IPS-18a (cell line): ENCODE results near the gene RYR3.

Experiments used
- H3K27ac ChIP-seq: one replicate; pipeline ENCODE4 v1.5.1; 2013; ENCODE audit warnings: low read length
- H3K27me3 ChIP-seq: one replicate; pipeline ENCODE4 v1.6.1; 2013; ENCODE audit warnings: mild to moderate bottlenecking, low read length; ENCODE audit not compliant: control insufficient read depth, insufficient read depth
- H3K36me3 ChIP-seq: one replicate; pipeline ENCODE4 v1.6.1; 2013; ENCODE audit warnings: low read depth, low read length; ENCODE audit not compliant: control insufficient read depth
- H3K4me1 ChIP-seq: one replicate; pipeline ENCODE4 v1.6.1; 2013; ENCODE audit warnings: low read depth, low read length; ENCODE audit not compliant: control insufficient read depth
- H3K4me3 ChIP-seq: one replicate; pipeline ENCODE4 v1.5.1; 2013; ENCODE audit warnings: low read length
- H3K9ac ChIP-seq: one replicate; pipeline ENCODE4 v1.6.1; 2013; ENCODE audit warnings: mild to moderate bottlenecking, low read length, moderate library complexity
- H3K9me3 ChIP-seq: one replicate; pipeline ENCODE4 v1.6.1; 2013; ENCODE audit warnings: low read depth, low read length; ENCODE audit not compliant: control insufficient read depth

The RYR3 gene

DNA sequence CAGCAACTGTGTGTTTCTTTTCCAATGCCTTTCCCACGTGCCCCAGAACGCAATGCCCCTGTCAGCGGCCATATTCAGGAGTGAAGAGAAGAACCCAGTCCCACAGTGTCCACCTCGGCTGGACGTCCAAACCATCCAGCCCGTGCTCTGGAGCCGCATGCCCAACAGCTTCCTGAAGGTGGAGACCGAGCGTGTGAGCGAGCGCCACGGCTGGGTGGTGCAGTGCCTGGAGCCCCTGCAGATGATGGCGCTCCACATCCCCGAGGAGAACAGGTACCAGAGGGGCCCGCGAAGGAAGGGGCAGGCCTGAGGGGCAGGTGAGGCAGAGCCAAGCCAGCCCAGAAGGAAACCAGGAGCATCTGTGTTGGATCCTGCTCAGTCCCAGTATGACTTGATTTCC lies 349.4 kb downstream of the RYR3 start:
- Histone ChIP-seq H3K9me3 (no peaks in the 10 kb centered on the region), H3K36me3 (no peaks in the 10 kb centered on the region), H3K9ac (no peak overlapping the region), H3K27ac (no peak overlapping the region), H3K4me3 (no peak overlapping the region), H3K4me1 (no peaks in the 10 kb centered on the region), H3K27me3 (no peaks in the 10 kb centered on the region)

GRCh38 chr15:33662014-33662413 lies 351.2 kb downstream of the RYR3 start:
- Histone ChIP-seq H3K27me3 (no peaks in the 10 kb centered on the region), H3K9ac (no peak overlapping the region), H3K4me1 (no peaks in the 10 kb centered on the region), H3K4me3 (no peak overlapping the region), H3K9me3 (no peaks in the 10 kb centered on the region), H3K36me3 (no peaks in the 10 kb centered on the region), H3K27ac (no peak overlapping the region)

GRCh38 chr15:33664947-33665346 lies 354.2 kb downstream of the RYR3 start:
- H3K27me3 ChIP-seq = no peaks in the 10 kb centered on the region
- H3K4me3 ChIP-seq = no peak overlapping the region
- no peak overlapping the region for H3K9ac ChIP-seq
- no peak overlapping the region for H3K27ac ChIP-seq
- H3K9me3 ChIP-seq = no peaks in the 10 kb centered on the region
- H3K36me3 ChIP-seq = no peaks in the 10 kb centered on the region
- no peaks in the 10 kb centered on the region for H3K4me1 ChIP-seq

- Histone ChIP-seq H3K4me1 (no peaks in the 10 kb centered on the region), H3K36me3 (no peaks in the 10 kb centered on the region), H3K9me3 (no peaks in the 10 kb centered on the region), H3K27me3 (no peaks in the 10 kb centered on the region), H3K27ac (no peak overlapping the region), H3K4me3 (no peak overlapping the region), H3K9ac (no peak overlapping the region)
These were observed 359.8 kb downstream of the RYR3 start for GRCh38 chr15:33670567-33670966.

- no peak overlapping the region for H3K9ac ChIP-seq
- H3K9me3 ChIP-seq = no peaks in the 10 kb centered on the region
- no peak overlapping the region for H3K27ac ChIP-seq
- no peaks in the 10 kb centered on the region for H3K27me3 ChIP-seq
- H3K36me3 ChIP-seq = no peaks in the 10 kb centered on the region
- no peaks in the 10 kb centered on the region for H3K4me1 ChIP-seq
- H3K4me3 ChIP-seq = no peak overlapping the region
These were observed 360.7 kb downstream of the RYR3 start for GRCh38 chr15:33671456-33671855.

DNA sequence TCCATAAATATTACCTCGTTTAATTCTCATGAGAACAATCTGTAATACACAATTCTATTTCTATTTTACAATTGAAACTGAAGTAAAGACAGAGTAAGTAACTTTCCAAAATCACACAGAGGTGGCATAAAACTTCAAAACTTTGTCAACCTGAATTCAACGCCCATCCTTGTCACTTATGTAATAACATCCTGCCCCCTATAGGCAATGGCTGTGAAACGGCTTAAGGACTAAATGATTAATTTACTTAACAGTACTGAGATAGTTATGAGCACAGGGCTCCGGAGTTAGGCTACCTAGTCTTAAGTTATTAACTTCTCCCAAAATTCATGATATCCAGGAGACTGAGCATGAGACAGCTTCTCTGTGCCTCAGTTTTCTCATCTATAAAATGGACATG lies 364.5 kb downstream of the RYR3 start:
- H3K4me3 ChIP-seq = no peak overlapping the region
- H3K36me3 ChIP-seq = no peaks in the 10 kb centered on the region
- H3K9me3 ChIP-seq = no peaks in the 10 kb centered on the region
- H3K9ac ChIP-seq = no peak overlapping the region
- no peaks in the 10 kb centered on the region for H3K4me1 ChIP-seq
- H3K27ac ChIP-seq = no peak overlapping the region
- H3K27me3 ChIP-seq = no peaks in the 10 kb centered on the region

GRCh38 chr15:33677238-33677830 lies 366.6 kb downstream of the RYR3 start:
- H3K27me3 ChIP-seq = no peaks in the 10 kb centered on the region
- no peak overlapping the region for H3K9ac ChIP-seq
- no peaks in the 10 kb centered on the region for H3K9me3 ChIP-seq
- H3K4me3 ChIP-seq = no peak overlapping the region
- no peaks in the 10 kb centered on the region for H3K4me1 ChIP-seq
- no peak overlapping the region for H3K27ac ChIP-seq
- no peaks in the 10 kb centered on the region for H3K36me3 ChIP-seq

GRCh38 chr15:33678176-33678575 lies 367.4 kb downstream of the RYR3 start:
- no peak overlapping the region for H3K4me3 ChIP-seq
- no peaks in the 10 kb centered on the region for H3K9me3 ChIP-seq
- H3K36me3 ChIP-seq = no peaks in the 10 kb centered on the region
- H3K4me1 ChIP-seq = no peaks in the 10 kb centered on the region
- H3K27ac ChIP-seq = no peak overlapping the region
- H3K9ac ChIP-seq = no peak overlapping the region
- no peaks in the 10 kb centered on the region for H3K27me3 ChIP-seq

- Histone ChIP-seq H3K9me3 (no peaks in the 10 kb centered on the region), H3K9ac (no peak overlapping the region), H3K27me3 (no peaks in the 10 kb centered on the region), H3K4me1 (no peaks in the 10 kb centered on the region), H3K27ac (no peak overlapping the region), H3K36me3 (no peaks in the 10 kb centered on the region), H3K4me3 (no peak overlapping the region)
These were observed 367.8 kb downstream of the RYR3 start for GRCh38 chr15:33678602-33679001.

- Histone ChIP-seq H3K27ac (no peak overlapping the region), H3K4me3 (no peak overlapping the region), H3K9ac (no peak overlapping the region), H3K36me3 (no peaks in the 10 kb centered on the region), H3K4me1 (no peaks in the 10 kb centered on the region), H3K9me3 (no peaks in the 10 kb centered on the region), H3K27me3 (no peaks in the 10 kb centered on the region)
These were observed 368.3 kb downstream of the RYR3 start for GRCh38 chr15:33679061-33679460.

DNA sequence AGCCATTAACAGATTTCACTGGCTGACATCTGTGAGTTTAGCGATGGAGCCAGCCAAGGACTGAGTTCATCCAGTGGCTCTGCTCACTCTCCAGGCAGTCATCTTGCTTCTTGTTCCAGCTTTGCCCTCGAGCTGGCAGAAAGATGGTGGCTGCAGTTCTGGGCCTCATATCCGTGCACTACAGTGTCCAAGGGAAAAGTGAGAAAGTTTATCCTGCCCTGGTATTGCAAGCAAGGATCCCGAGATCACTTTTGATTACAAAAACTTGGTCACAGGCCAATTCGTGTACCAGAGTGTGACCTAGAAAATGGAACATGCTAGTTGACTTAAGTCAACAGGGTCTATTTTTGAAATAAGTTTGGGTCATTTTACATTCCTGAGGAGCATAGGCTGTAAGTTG lies 369.6 kb downstream of the RYR3 start:
- Histone ChIP-seq H3K9ac (no peak overlapping the region), H3K4me1 (no peaks in the 10 kb centered on the region), H3K27me3 (no peaks in the 10 kb centered on the region), H3K27ac (no peak overlapping the region), H3K36me3 (no peaks in the 10 kb centered on the region), H3K4me3 (no peak overlapping the region), H3K9me3 (no peaks in the 10 kb centered on the region)

GRCh38 chr15:33693166-33693800 lies 382.5 kb downstream of the RYR3 start:
- no peaks in the 10 kb centered on the region for H3K36me3 ChIP-seq

More at GRCh38 chr15:33693166-33693800, 382.5 kb downstream of the RYR3 start:
- no peaks in the 10 kb centered on the region for H3K9me3 ChIP-seq
- H3K9ac ChIP-seq = no peak overlapping the region
- no peaks in the 10 kb centered on the region for H3K4me1 ChIP-seq
- H3K27ac ChIP-seq = no peak overlapping the region
- no peak overlapping the region for H3K4me3 ChIP-seq
- H3K27me3 ChIP-seq = no peaks in the 10 kb centered on the region
